Aorta (tissue), 5 donors: ENCODE measurements around the gene DNAH11. TPM values are rescaled to one million over a fixed set of nuclear protein-coding genes. Genes with fewer than 3 reads are reported as not detected.

Experiments used
- ATAC-seq: fragments of 200-7000 bp; cut with Tn5 transposase; one replicate; pipeline ENCODE4 v1.9.1; 2022; ENCODE audit warnings: moderate library complexity; ENCODE audit not compliant: low FRiP score
- DNase-seq, 2 donors: peaks; one replicate each; pipeline ENCODE4 v3.0.0-alpha.2; 2020
- H3K27ac ChIP-seq, 2 donors: one replicate each; pipeline ENCODE4 v1.5.1; 2013; ENCODE audit warnings: low read length in 2 of 2, mild to moderate bottlenecking in 2 of 2, moderate library complexity in 2 of 2, control low read depth in 1 of 2, inconsistent platforms in 1 of 2, low read depth in 1 of 2
- H3K27me3 ChIP-seq, 2 donors: one replicate each; pipeline ENCODE4 v1.6.1; 2013; ENCODE audit warnings: control low read depth in 1 of 2, low read length in 1 of 2, mild to moderate bottlenecking in 1 of 2, moderate library complexity in 1 of 2; ENCODE audit not compliant: insufficient read depth in 2 of 2, control insufficient read depth in 1 of 2
- H3K36me3 ChIP-seq, 2 donors: one replicate each; pipeline ENCODE4 v1.6.1; 2013; ENCODE audit warnings: control low read depth in 1 of 2, low read length in 1 of 2, mild to moderate bottlenecking in 1 of 2; ENCODE audit not compliant: insufficient read depth in 2 of 2, control insufficient read depth in 1 of 2
- H3K4me1 ChIP-seq, 2 donors: one replicate each; pipeline ENCODE4 v1.6.1; 2013; ENCODE audit warnings: low read length in 2 of 2, control low read depth in 1 of 2, mild to moderate bottlenecking in 1 of 2, moderate library complexity in 1 of 2; ENCODE audit not compliant: insufficient read depth in 2 of 2, control insufficient read depth in 1 of 2
- H3K4me3 ChIP-seq, 2 donors: one replicate each; pipeline ENCODE4 v1.5.1; 2013; ENCODE audit warnings: low read length in 2 of 2, control low read depth in 1 of 2, mild to moderate bottlenecking in 1 of 2
- H3K9me3 ChIP-seq: one replicate; pipeline ENCODE4 v1.6.1; 2013; ENCODE audit warnings: mild to moderate bottlenecking, low read length; ENCODE audit not compliant: control insufficient read depth
- WGBS, 2 donors: extraction: QIAGEN DNeasy Blood & Tissue Kit; methylation state at CpG; one replicate each; pipeline ENCODE4 v1.1.7; 2013; 5-methylcytosine and 5-hydroxymethylcytosine counted together
- intact Hi-C, 2 donors: fragments of 100-400 bp; cut with DNase I; formaldehyde crosslinking; loops; one replicate each; pipeline versions ENCODE4 v1.14.2 to v1.15.0; 2022
- polyA plus RNA-seq, 2 donors: library from polyadenylated mRNA; stranded (reverse); fragments of 200-250 nt; gene quantifications; one replicate each; pipeline ENCODE4 v1.2.3, GENCODE V29; 2013
- total RNA-seq, 2 donors: library from RNA; stranded (reverse); fragmentation: NEBNext Ultra II Directional; extraction: Animal tissue kit (Norgen Biotek cat#: 25700); gene quantifications; one replicate each; pipeline ENCODE4 v1.2.1, GENCODE V29; 2021
- donor health status: healthy with polysubstance abuse.
- donor health status: Bipolar disorder and iron deficiency.
- donor health status: DM: no; HTN: no; CAD: no.
- donor health status: DM: no; HTN: no; CAD: no.
- donor health status: DM: yes; HTN: yes; CAD: no.

DNAH11 gene
- total and polyA plus RNA-seq, 4 donors, result 2.5 to 3.3 (median 2.6) TPM; not detected in 1

DNA sequence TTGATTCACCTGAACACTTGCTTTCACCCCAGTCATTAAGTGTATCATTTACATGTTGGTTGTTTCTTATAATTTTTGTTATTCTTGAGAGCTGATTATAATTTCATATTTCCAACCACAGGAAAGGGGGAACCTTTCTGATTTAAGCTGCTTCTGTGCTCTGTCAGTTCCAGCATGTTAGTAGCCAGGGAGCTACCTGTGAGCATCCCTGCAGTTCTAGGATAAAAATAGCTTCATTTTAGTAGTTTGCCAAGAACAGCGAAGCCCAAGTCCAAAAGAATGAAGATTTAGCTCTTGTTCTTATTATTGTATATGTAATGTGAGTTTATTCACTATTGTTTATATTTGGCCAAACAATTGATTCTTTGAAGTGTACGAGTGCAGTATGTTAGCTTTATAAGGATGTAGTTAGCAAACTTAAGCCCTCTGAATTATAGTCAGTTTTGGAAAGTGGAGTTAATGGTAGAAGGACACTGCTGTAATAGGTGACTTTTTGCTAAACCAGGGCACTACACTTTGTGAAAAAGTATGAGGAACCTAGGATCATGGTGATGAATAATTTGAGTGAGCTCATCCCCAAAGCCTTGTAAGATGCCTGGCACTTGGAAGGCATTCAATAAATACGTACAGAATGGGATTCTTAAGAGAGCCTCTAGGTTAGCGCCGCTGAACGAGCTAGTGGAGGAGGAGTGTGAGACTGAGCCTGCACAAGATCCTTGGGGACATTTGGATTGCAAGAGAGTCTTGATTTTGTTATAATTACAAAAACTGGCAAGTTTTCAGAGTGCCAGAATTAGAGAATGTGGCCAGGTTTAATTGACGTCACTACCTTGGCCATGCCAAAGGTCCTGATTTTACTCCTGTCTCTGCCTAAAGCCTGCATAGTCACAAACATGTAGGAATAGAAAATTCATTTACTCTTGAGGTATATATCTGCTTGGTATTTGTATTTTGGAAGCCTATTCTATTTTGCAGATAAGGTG lies 29.8 kb downstream of the DNAH11 start:
- no peaks in the 10 kb centered on the region for H3K4me1 ChIP-seq
- no peak overlapping the region for H3K27ac ChIP-seq
- 64 to 72% methylated on average over 7 of the region's 7 CpGs for WGBS, 2 donors
- no peaks in the 10 kb centered on the region for H3K27me3 ChIP-seq
- DNase-seq (no peak), ATAC-seq (no peak)
- H3K36me3 ChIP-seq, result no peaks in the 10 kb centered on the region
- H3K4me3 ChIP-seq, result no peak overlapping the region
- intact Hi-C loops, result no loop called here
- H3K9me3 ChIP-seq, result no peaks in the 10 kb centered on the region

- Histone ChIP-seq H3K27ac (no peak overlapping the region), H3K27me3 (no peaks in the 10 kb centered on the region), H3K4me1 (peaks cover 2 to 3% of the 10 kb centered on the region in 2 donors), H3K36me3 (no peaks in the 10 kb centered on the region), H3K4me3 (no peak overlapping the region), H3K9me3 (no peaks in the 10 kb centered on the region)
- ATAC-seq (no peak), DNase-seq (no peak)
- 76 to 77% methylated on average over 4 of the region's 4 CpGs for WGBS, 2 donors
- intact Hi-C loops, result loop anchor here in 1 of 2 donors (5.0 kb wide), 1 partner anchor 38 kb away; no protein-coding TSS in a partner anchor
These were observed 36.7 kb downstream of the DNAH11 start for GRCh38 chr7:21579341-21580072.

- DNase-seq (no peak), ATAC-seq (peak; percentile 26)
- Histone ChIP-seq H3K4me3 (no peak overlapping the region), H3K36me3 (no peaks in the 10 kb centered on the region), H3K27ac (no peak overlapping the region), H3K4me1 (peaks cover 2 to 3% of the 10 kb centered on the region in 2 donors), H3K9me3 (no peaks in the 10 kb centered on the region), H3K27me3 (no peaks in the 10 kb centered on the region)
- WGBS, 2 donors, result 17% methylated on average over 4 of the region's 4 CpGs
- intact Hi-C loops, result no loop called here
These were observed 37.3 kb downstream of the DNAH11 start for GRCh38 chr7:21580073-21580521.

GRCh38 chr7:21585070-21585724 lies 42.4 kb downstream of the DNAH11 start:
- H3K27me3 ChIP-seq, result no peaks in the 10 kb centered on the region
- H3K4me1 ChIP-seq, result no peaks in the 10 kb centered on the region
- intact Hi-C loops, result no loop called here
- H3K27ac ChIP-seq, result no peak overlapping the region
- H3K4me3 ChIP-seq, result no peak overlapping the region
- WGBS, 2 donors, result 89 to 92% methylated on average over 6 of the region's 6 CpGs
- H3K36me3 ChIP-seq, result no peaks in the 10 kb centered on the region
- ATAC-seq (no peak), DNase-seq (no peak)
- no peaks in the 10 kb centered on the region for H3K9me3 ChIP-seq

- Histone ChIP-seq H3K27ac (no peak overlapping the region), H3K27me3 (no peaks in the 10 kb centered on the region), H3K9me3 (no peaks in the 10 kb centered on the region), H3K4me3 (no peak overlapping the region), H3K36me3 (no peaks in the 10 kb centered on the region), H3K4me1 (no peaks in the 10 kb centered on the region)
- ATAC-seq (no peak), DNase-seq (no peak)
- 67 to 71% methylated on average over 4 of the region's 4 CpGs for WGBS, 2 donors
- intact Hi-C loops, result no loop called here
These were observed 44.4 kb downstream of the DNAH11 start for GRCh38 chr7:21587139-21587784.

DNA sequence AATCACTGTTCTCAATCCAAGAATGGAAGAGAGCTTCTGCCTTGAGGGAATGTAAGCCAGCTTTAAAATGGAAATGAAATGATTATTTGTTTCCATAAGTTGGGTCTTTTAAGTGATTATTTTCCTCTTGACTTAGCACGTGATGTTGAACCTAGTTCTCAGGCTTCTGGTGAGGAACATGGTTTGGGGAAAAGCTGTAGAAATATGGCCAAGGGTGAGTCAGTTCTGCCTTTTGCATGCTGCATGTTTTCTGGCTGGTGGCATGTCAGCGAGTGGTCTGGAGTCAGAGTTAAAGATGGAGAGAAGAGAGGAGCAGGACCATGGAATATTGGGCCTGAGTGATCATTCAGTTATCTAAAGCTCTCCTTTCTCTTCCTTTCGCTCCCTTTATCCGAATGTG lies 54.0 kb downstream of the DNAH11 start:
- ATAC-seq (no peak), DNase-seq (no peak)
- 77 to 82% methylated on average over 4 of the region's 4 CpGs for WGBS, 2 donors
- no peaks in the 10 kb centered on the region for H3K36me3 ChIP-seq
- no peaks in the 10 kb centered on the region for H3K9me3 ChIP-seq
- H3K4me1 ChIP-seq, result no peaks in the 10 kb centered on the region
- no peaks in the 10 kb centered on the region for H3K27me3 ChIP-seq
- no peak overlapping the region for H3K27ac ChIP-seq
- no peak overlapping the region for H3K4me3 ChIP-seq
- intact Hi-C loops, result no loop called here

DNA sequence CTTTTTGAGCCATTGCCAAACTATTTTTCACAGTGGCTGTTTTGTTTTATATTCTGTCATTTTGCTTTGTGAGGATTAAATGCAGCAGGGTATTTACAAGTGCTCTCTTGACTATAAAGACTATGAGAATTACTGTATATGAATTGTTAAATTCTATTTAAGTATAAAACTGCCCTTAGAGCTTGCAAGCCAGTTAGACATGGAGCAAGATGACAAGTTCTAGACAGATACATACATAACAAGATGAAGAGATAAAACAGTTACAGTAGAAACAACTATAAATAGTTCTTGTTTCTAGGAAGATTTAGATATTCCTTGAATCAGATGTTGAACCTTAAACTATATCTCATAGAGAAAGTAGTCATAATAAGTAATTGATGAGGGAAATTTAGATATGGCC lies 60.6 kb downstream of the DNAH11 start:
- Histone ChIP-seq H3K36me3 (no peaks in the 10 kb centered on the region), H3K9me3 (no peaks in the 10 kb centered on the region), H3K27me3 (no peaks in the 10 kb centered on the region), H3K4me1 (no peaks in the 10 kb centered on the region), H3K4me3 (no peak overlapping the region), H3K27ac (no peak overlapping the region)
- DNase-seq, result no peak
- intact Hi-C loops, result no loop called here
- no peak for ATAC-seq

DNA sequence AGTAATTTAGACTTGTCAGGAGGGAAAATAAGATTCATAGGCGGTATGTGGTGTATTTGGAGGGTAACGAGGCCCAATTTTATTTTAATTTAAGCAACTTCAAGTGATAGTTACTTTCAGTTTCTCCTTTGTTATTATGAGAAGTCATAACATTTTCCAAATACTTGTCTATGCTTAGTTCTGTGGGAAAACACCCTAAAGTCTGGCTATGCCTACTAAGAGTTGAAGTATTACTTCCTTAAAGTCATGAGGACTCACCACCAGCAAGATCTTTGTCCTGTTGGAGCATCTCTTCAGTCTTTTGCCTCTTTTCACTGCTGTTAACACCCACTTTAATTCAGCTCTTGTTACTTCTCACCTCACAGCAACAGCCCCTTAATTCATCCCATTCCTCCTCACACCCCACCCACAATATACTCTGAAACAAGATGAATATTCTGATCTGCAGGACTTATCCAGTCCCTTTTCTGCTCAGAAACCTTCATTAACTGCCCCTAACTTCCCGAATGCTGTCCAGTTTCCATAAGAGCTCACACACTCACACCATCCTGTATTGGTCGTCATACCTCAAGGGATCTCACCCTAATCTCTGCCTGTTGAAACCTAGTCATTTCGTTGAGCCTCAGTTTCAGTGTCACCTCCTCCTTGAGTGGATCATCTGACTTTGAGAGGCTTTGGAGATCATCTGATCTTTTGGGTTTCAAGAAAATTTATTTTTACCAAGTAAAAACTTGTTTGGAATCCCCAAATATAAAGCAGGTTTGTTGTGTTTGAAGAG lies 61.3 kb downstream of the DNAH11 start:
- no peaks in the 10 kb centered on the region for H3K9me3 ChIP-seq
- WGBS, 2 donors, result 74 to 75% methylated on average over 5 of the region's 5 CpGs

More for the DNA sequence above, 61.3 kb downstream of the DNAH11 start:
- no peaks in the 10 kb centered on the region for H3K27me3 ChIP-seq
- intact Hi-C loops, result no loop called here
- no peak overlapping the region for H3K27ac ChIP-seq
- no peak overlapping the region for H3K4me3 ChIP-seq
- DNase-seq (no peak), ATAC-seq (peak; percentile 41)
- H3K36me3 ChIP-seq, result no peaks in the 10 kb centered on the region
- H3K4me1 ChIP-seq, result no peaks in the 10 kb centered on the region
